GM11168 (cell line): ENCODE results near the gene ATG14.
"Not testable (repeated sequence)": the region's sequence is repeated elsewhere in the genome, so short reads cannot be mapped to it uniquely, and the experiment has no call there.

Source experiments
- in situ Hi-C: fragments of 300-500 bp; cut with MboI; formaldehyde crosslinking; loops from one replicate; pipeline ENCODE4 v1.12.0; 2022; ENCODE audit warnings: low sequenced_read_pairs; ENCODE audit not compliant: unreplicated experiment

The ATG14 gene

DNA sequence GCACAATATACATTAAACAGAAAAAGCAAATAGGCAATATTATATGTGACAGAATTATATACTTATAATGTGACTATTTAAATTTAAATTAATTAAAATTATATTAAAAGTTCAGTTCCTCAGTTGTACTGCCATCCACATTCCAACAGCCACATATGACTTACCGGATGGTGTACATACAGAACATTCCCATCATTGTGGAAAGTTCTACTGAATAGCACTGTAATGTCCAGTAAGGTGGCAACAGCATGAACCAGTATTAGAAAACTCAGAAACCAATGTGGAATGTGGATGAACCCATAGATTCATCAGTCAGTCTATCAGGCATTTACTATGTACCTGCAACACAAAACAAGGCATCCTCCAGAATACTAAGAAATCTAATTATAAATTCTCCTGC is 12.4 kb downstream of the ATG14 start:
- in situ Hi-C loops: no loop called here

- in situ Hi-C loops: no loop called here
Measured at GRCh38 chr14:55398679-55399078, 13.0 kb downstream of the ATG14 start.

- in situ Hi-C loops: no loop called here
Measured at GRCh38 chr14:55389330-55389729, 22.3 kb downstream of the ATG14 start.

DNA sequence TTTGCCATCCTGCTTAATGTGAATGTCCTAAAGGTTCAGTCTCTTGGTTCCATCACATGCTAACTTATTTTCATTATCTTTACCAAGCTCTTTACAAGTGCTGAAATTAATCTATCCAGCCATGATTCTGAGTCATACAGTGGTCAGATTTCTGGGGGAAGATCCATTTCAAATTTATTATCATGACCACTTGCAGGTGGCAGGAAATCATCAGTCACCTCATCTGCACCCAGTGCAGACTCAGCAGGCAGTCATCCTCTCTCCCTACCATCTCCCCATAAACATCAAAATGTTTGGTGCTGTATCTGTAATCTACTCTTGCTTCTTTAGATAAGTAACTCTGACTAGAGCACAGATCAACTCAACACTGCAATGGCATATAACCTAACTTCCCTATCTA is 23.5 kb downstream of the ATG14 start:
- in situ Hi-C loops: no loop called here

GRCh38 chr14:55387121-55387520 is 24.5 kb downstream of the ATG14 start:
- in situ Hi-C loops: no loop called here

DNA sequence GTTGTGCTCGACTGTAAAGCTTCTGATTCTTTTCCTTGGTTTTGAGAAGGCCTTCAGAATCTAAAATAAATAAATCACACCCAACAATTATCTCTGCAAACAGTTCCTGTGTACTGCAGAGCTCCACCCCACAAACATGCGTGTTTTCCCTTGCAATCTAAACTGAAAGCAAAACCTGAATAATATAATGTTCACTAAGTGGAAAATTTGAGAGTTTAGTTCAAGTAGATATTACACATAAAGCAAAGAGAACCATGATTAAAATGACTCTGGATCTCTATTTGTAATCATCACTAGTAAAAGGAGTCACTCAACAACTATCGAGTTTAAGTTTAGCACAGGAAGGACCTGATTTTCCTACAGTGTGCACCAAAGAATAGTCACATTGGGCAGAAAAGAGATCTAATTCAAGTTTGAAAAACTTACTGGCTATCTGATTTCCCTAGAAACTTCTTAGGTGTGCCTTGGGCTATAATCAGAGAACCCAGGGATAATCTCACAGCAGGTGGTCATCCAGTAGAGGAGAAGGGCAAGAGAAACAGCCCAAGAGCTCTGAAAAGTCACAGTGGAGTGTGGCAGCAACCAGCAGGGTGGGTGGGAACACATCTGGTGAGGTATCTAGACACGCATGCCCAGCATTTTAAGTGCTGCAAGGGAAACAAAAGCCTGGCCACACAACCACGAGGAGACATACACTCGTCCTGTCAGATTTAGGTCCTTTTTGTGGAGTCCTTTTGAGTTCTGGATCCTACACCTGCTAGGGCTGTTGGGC is 25.4 kb downstream of the ATG14 start:
- in situ Hi-C loops: no loop called here

DNA sequence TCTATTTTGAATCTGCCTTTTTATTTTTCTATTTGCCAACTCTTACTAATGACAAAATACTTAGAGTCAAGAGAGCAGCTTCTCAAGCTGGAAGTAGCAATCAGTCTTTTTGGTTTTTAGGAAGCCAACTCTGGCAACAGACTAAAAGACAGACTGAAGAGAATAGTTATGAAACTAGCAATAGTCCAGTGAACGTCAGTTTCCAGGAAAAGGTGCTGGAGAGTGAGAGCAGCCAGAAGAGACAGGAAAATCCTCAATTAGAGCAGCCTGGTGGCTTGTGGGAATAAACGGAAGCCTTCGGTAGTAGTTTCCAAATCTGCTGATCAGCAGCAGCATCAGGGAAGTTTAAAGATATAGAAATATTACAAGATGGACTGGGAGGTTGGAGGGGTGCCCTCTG is 27.1 kb downstream of the ATG14 start:
- in situ Hi-C loops: no loop called here

GRCh38 chr14:55383541-55384140 is 28.0 kb downstream of the ATG14 start:
- in situ Hi-C loops: no loop called here

GRCh38 chr14:55383056-55383466 is 28.6 kb downstream of the ATG14 start:
- in situ Hi-C loops: not testable (repeated sequence)

GRCh38 chr14:55382483-55382882 is 29.1 kb downstream of the ATG14 start:
- in situ Hi-C loops: no loop called here

DNA sequence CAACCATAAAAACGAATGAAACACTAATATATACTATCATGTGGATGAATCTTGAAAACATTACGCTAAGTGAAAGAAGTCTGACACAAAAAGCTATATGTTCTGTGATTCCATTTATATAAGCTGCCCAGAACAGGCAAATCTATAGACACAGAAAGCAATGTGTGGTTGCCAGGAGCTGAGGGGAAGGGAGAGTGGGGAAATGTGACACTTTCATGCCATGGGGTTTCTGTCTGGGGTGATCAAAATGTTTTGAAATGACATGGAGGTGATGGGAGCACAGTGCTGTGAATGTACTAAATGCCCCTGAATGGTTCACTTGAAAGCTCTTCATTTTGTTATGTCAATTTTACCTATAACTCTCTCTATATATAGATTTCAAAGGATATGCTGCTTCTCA is 30.1 kb downstream of the ATG14 start:
- in situ Hi-C loops: no loop called here

DNA sequence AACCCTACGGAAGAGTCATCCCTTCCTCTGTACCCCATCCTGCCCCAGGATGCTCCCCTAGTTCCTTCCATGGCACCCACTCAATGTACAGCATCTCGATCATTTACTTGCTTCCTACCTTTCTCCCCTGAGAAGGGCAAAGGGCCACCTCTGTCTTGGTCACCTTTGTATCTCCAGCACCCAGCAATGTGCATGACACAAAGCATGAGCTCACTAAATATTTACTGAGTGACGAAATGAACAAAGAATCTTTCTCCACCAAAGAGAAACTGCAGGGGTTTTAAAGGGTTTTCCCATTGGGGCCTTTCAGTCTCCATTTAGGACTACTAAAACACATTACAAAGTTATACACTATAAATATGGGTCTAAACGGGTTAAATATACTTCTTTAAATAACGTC is 30.6 kb downstream of the ATG14 start:
- in situ Hi-C loops: no loop called here

DNA sequence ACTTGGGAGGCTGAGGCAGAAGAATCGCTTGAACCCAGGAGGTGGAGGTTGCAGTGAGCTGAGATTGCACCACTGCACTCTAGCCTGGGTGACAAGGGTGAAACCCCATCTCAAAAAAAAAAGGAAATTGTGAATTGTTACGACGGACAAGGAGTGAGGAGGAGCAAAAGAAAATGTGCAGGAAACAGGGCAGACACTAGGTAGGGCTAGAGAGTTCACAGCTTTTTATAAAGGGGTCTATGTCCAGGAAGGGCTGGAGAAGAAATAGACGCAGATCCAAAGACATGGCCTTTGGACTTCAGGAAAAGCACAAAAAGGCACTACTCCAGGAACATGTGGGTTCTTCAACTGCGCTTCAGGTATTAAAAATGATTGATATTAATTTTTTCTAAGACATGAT is 34.4 kb downstream of the ATG14 start:
- in situ Hi-C loops: no loop called here

- in situ Hi-C loops: no loop called here
Measured at GRCh38 chr14:55374771-55375170, 36.9 kb downstream of the ATG14 start.

GRCh38 chr14:55373784-55374705 is 37.6 kb downstream of the ATG14 start:
- in situ Hi-C loops: no loop called here

GRCh38 chr14:55372825-55373224 is 38.8 kb downstream of the ATG14 start:
- in situ Hi-C loops: no loop called here

- in situ Hi-C loops: no loop called here
Measured at GRCh38 chr14:55372423-55372822, 39.2 kb downstream of the ATG14 start.

GRCh38 chr14:55370883-55371455 is 40.7 kb downstream of the ATG14 start:
- in situ Hi-C loops: no loop called here

- in situ Hi-C loops: no loop called here
Measured at GRCh38 chr14:55366271-55366670, 45.4 kb downstream of the ATG14 start.

GRCh38 chr14:55361190-55361589 is 50.4 kb downstream of the ATG14 start:
- in situ Hi-C loops: no loop called here

- in situ Hi-C loops: loop anchor here (10.0 kb wide), 1 partner anchor 105 kb away; no protein-coding TSS in a partner anchor
Measured at GRCh38 chr14:55359307-55359706, 52.3 kb downstream of the ATG14 start.
